GM12873 (cell line): ENCODE measurements around the gene SARNP.
A peak's percentile ranks its signal among the peaks of the same experiment; 100 is the strongest.

ENCODE experiments used
- CTCF ChIP-seq: IDR thresholded peaks from 2 replicates; pipeline ENCODE4 v1.5.1; 2012; ENCODE audit warnings: low read depth, mild to moderate bottlenecking, moderate library complexity, low read length, control low read depth; ENCODE audit not compliant: insufficient read depth; ENCODE audit errors: missing control alignments

Gene SARNP

GRCh38 chr12:55820679-55821078, 3.2 kb upstream of the SARNP start:
- peak; percentile 8 for TF ChIP-seq CTCF

- no peak for TF ChIP-seq CTCF
Measured at GRCh38 chr12:55818886-55819285, 1.4 kb upstream of the SARNP start.

GRCh38 chr12:55818140-55818728, 710 bp upstream of the SARNP start:
- TF ChIP-seq CTCF: no peak

GRCh38 chr12:55816881-55817344, 611 bp downstream of the SARNP start:
- TF ChIP-seq CTCF: no peak

- no peak for TF ChIP-seq CTCF
Measured at GRCh38 chr12:55815473-55815872, 2.1 kb downstream of the SARNP start.

GRCh38 chr12:55814257-55814656, 3.3 kb downstream of the SARNP start:
- no peak for TF ChIP-seq CTCF

- TF ChIP-seq CTCF: no peak
Measured at GRCh38 chr12:55812088-55812487, 5.4 kb downstream of the SARNP start.
